GM10847 (cell line): Measurements from ENCODE around the gene TPSAB1.

Experiments
- POLR2A ChIP-seq: IDR thresholded peaks from 2 replicates; pipeline ENCODE4 v1.6.1; 2011; ENCODE audit not compliant: insufficient read length; ENCODE audit errors: extremely low read depth

The TPSAB1 gene

DNA sequence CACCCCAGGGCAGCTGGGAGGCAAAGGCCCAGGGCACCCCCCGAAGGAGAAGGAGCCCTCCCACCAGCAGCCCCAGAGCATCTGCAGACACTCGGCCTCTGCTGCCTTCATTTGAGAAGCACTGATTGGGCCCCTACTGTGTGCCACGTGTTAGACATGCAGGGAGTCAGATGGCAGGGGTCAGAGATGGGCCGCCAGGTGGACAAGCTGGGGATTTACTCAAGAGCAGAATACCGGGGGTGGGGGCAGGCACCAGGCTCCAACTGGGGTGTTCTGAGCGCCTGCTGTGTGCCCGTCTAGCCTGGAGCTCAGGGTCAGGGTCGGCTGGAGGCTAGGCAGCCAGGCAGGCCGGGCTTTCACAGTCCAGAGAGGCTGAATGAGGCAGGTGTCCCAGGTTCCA, 34.2 kb upstream of the TPSAB1 start:
- TF ChIP-seq POLR2A = no peak

DNA sequence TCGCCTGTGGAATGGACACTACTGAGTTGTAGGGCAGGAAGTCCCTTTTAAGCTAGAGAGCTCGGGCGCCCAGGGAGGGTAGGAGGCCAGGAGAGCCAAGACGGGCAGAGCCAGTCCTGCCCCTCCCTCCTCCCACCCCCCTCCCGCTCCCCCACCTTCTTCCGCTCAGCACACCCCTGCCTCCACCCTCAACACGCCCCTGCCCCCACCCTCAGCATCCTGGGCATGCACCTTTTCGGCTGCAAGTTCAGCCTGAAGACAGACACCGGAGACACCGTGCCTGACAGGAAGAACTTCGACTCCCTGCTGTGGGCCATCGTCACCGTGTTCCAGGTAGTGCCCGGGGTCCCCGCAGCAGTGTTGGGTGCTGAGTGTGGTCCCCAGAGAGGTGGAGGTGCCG, 33.7 kb upstream of the TPSAB1 start:
- TF ChIP-seq POLR2A = no peak

DNA sequence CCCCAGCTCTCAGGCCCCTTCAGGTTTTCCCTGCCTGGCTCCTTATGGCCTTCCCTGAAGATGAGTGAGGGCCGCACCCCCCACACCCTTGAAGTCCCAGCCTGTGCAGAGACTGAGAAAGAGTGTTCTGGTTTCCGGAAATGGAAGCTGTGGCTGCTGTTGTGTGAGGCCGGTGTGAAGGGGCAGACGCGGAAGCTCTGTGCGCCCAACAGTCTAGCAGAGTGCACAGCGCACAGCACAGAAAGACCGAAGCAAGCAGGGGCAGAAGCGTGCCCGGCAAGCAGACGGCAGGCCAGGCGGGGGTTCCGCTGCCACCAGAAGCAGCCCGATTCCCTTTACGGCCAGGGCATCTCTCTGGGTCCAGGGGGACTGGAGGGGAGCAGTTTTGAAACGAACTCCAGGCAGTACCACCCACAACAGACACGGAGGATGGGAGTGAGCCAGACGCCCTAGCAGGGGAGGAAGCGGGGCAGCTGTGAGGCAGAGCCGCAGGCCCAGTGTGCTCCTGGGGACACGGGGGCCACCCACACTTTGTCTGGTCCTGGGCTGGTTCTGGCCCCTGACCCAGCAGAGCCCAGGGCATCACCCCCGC, 32.2 kb upstream of the TPSAB1 start:
- no peak for TF ChIP-seq POLR2A

DNA sequence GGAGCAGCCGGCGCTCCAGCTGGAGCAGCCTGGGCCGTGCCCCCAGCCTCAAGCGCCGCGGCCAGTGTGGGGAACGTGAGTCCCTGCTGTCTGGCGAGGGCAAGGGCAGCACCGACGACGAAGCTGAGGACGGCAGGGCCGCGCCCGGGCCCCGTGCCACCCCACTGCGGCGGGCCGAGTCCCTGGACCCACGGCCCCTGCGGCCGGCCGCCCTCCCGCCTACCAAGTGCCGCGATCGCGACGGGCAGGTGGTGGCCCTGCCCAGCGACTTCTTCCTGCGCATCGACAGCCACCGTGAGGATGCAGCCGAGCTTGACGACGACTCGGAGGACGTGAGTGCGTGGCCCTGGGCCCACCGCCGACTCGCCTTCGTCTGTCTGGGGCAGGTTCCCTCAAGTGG, 31.4 kb upstream of the TPSAB1 start:
- TF ChIP-seq POLR2A = no peak

DNA sequence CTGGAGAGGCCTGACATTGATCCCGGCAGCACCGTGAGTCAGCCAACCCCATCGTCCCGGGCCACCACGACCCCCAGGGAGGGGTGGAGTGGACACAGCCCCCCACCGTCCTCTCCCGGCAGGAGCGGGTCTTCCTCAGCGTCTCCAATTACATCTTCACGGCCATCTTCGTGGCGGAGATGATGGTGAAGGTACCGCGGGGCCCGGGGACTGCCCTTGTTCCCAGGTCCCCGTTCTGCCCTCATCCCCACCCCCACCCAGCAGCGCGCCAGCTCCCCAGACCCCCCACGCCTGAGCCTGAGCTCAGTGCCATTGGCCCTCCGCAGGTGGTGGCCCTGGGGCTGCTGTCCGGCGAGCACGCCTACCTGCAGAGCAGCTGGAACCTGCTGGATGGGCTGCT, 30.0 kb upstream of the TPSAB1 start:
- TF ChIP-seq POLR2A = no peak

DNA sequence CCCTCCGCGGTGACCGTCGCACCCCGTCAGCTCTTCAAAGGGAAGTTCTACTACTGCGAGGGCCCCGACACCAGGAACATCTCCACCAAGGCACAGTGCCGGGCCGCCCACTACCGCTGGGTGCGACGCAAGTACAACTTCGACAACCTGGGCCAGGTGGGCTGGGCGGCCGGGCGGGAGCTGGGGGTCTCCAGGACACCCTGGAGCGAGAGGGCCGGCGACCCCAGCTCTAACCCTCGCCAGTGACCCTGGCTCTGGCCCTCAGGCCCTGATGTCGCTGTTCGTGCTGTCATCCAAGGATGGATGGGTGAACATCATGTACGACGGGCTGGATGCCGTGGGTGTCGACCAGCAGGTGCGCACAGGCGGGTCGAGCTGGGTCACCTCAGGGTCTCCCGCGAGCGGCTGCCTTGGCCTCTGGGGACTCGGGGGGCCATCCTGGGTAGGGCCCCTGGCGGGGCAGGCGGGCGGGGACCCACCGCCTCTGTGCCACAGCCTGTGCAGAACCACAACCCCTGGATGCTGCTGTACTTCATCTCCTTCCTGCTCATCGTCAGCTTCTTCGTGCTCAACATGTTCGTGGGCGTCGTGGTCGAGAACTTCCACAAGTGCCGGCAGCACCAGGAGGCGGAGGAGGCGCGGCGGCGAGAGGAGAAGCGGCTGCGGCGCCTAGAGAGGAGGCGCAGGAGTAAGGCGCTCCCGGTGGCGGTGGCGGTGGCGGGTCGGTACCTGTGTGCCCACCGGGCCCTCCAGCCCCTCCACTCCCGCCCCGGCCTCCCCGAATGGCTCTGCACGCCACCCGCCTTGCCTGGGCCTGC, 28.8 kb upstream of the TPSAB1 start:
- TF ChIP-seq POLR2A = no peak

DNA sequence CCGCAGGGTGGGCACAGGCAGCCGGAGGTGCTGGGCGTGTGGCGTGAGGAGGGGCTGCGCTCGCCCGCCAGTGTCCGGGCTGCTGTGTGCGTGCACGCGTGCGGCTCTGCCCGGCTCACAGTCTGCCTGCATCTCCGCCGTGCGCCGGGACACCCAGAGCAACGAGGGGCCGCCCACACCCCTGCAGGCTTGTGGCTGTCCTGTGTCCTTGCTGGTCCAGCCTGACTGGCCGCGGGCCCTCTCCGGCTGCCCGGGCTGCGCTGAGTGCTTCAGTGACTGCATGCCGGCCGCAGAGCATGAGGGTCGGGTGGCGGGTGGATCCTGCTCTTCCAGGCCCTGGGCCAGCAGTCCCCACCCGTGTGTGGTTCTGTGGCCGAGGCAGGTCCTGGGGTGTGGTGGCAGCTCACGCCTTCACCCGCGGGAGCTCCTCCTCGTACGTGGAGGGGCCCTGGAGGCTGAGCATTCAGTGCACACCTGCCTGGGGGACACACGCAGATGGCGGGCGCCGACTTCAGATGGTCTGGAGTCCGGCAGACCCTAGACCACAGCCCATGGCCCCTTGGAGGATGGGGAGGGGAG, 27.8 kb upstream of the TPSAB1 start:
- TF ChIP-seq POLR2A = no peak

DNA sequence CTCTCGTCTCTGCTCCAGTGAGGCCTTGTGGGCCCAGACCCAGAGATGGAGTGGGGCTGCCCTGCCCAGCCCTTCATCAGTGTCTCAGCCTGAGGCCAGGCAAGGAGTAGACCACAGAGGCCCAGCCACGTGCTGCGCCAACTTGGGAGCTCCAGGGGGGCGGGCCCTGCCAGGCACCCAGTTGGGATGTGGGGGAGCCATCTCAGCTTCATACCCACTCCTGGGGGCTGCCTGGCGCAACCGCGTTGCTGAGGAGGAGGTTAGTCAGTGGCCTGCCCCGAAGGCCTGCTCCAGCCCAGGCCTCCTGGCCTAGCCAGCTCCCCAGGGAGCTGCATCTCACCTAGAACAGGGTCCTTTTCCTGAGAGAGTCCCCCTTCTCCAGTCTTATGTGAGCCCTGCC, 27.3 kb upstream of the TPSAB1 start:
- no peak for TF ChIP-seq POLR2A

DNA sequence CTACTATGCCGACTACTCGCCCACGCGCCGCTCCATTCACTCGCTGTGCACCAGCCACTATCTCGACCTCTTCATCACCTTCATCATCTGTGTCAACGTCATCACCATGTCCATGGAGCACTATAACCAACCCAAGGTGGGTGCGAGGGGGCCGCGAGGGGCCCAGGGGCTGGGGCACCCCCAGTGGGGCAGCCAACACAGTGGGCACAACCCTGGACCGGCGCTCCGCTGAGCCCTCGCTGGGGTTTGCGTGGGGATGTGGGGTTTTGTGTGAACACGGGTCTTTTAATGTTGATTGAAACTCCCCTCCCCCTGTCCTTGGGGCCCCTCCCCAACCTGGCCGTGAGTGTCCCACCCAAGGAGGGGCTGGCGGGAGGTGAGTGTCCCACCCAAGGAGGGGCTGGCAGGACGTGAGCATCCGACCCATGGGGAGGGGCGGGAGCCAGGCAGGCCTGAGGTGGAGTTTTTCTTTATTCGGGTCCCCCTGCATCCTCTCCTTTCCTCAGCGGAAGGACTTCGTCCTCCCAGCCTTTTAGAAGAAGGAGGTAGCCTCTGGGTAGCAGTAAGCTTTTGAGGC, 26.6 kb upstream of the TPSAB1 start:
- no peak for TF ChIP-seq POLR2A

DNA sequence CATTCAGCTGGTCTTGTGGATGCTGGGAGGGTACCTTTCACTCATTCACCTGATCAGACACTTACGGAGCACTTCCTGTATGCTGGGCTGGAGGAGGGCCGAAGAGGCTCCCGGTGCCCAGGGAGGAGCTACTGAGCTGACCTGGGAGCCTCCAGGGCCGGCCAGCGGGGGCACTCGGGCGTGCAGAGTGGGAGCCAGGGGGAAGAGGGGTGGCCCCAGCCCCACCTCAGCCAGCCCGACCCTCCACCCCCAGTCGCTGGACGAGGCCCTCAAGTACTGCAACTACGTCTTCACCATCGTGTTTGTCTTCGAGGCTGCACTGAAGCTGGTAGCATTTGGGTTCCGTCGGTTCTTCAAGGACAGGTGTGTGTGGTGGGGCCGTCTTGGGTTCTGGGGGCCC, 25.8 kb upstream of the TPSAB1 start:
- TF ChIP-seq POLR2A = no peak

DNA sequence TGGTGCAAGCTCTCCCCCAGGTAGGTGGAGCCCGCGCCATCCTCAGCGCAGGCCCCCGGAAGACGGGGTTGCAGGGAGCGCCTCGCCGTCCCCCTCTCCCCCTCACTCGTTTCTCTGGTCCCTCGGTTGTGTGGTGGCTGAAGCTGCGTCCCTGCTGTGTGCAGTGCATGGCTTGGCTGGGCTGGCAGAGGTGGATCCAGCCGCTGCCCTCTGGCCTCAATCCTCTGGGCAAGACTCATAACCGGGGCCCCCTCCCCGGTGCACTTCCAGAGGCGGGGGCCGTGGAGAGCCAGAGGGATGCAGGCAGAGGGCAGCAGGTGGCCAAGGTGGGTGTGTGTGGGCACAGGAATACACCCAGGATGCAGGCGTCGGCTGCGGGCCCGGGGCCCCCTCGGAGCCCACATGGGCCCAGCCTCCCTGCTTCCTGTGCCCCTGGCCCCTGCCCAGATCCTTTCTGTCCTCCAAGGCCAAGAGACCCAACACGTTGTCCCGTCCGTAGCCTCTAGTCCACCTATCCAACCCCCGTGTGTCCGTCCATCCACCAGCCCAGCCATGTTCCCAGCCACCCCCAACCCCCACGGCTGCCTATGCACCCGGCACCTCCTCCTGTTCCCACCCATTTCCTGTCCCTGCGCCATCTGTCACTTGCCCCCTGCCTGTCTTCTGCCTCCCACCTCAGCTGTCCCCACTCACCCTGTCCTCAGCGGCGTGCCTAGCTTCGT, 24.8 kb upstream of the TPSAB1 start:
- no peak for TF ChIP-seq POLR2A

DNA sequence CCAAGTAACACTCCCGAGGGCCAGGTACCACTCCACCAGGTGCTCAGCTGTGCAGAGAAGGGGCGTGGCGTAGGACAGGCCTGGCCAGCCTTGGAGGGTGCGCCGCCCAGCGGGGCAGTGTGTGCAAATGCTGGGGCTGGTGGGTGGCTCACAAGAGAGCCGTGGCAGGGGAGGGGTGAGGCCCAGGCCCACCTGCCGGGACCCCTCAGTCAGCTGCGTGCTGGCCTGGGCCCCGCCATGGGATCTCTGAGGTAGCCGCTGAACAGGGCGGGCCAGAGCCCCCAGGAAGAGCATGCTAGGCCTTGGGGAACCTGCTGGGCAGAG, 24.2 kb upstream of the TPSAB1 start:
- no peak for TF ChIP-seq POLR2A

DNA sequence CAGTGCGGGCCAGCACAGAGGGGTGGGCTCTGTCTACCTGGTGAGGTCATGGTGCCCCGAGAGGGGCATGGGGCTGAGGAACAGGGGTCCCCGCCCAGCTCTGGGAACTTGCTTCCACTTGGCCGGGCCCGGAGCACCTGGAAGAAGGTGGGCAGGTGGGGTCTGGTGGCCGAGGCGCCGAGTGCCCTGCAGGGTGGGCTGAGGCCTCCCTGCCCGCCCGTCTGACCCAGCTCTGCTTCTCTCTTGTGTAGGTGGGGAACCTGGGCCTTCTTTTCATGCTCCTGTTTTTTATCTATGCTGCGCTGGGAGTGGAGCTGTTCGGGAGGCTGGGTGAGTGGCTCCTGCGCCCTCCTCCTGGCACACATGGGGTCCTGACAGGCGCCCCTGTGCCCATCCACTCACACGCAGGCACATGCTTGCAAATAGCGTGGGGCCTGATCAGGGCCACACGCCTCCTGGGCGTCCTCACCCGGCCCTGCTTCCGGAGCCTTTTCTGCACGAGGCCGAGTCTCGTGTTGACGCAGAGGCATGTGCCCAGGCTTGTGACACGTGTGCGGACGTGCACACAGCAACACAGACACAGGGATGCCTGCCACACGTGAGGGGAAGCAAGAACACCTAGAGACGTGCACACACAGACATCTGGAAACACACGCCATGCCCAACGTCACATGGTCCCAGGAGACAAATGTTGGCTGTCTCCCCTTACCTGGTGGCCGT, 23.7 kb upstream of the TPSAB1 start:
- no peak for TF ChIP-seq POLR2A

DNA sequence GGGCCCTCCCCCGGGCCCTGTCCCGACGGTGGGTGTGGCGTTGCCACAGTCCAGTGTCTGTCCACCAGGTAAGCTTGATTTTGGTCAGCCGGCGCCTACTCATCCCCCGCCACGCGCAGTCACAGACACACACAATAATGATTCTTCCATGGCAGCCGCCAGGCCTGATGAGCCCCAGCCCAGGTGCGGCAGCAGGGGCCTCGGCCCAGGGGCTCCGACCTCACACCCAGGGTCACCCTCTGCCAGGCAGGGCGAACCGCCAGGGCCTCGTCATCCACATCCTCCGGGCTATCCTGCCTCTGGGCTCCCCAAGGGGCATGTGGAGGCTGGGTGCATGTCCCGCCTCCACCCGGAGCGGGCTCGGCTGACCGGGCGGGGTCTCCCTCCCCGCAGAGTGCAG, 23.0 kb upstream of the TPSAB1 start:
- no peak for TF ChIP-seq POLR2A
